Astrocyte (in vitro differentiated cells and primary cell): ENCODE results near the gene NFATC1. TPM values are rescaled to one million over a fixed set of nuclear protein-coding genes. Genes with fewer than 3 reads are reported as not detected.
A peak's percentile ranks its signal among the peaks of the same experiment; 100 is the strongest.

Experiments
- DNase-seq: peaks from one replicate; pipeline ENCODE4 v3.0.0-alpha.2; 2010; ENCODE audit warnings: low read depth
- FAIRE-seq: peaks from 2 replicates; lab custom pipeline; 2011; peaks lifted over from hg19 to GRCh38; lab: Jason Lieb, UNC
- H2AFZ ChIP-seq: 2 replicates; pipeline ENCODE4 v1.6.0; 2012; ENCODE audit warnings: low read depth, low read length, inconsistent platforms
- H3K27ac ChIP-seq: 2 replicates; pipeline ENCODE4 v1.5.1; 2011; ENCODE audit warnings: low read depth, low read length, inconsistent platforms
- H3K27me3 ChIP-seq: 2 replicates; pipeline ENCODE4 v1.6.0; 2011; ENCODE audit warnings: low read length, inconsistent platforms; ENCODE audit not compliant: insufficient read depth
- H3K36me3 ChIP-seq: 2 replicates; pipeline ENCODE4 v1.5.1; 2011; ENCODE audit warnings: low read length, inconsistent platforms; ENCODE audit not compliant: insufficient read depth
- H3K4me1 ChIP-seq: 2 replicates; pipeline ENCODE4 v1.5.1; 2011; ENCODE audit warnings: low read length, inconsistent platforms; ENCODE audit not compliant: insufficient read depth
- H3K4me2 ChIP-seq: 2 replicates; pipeline ENCODE4 v1.6.0; 2012; ENCODE audit warnings: low read length, inconsistent platforms
- H3K4me3 ChIP-seq: 2 replicates; pipeline ENCODE4 v1.5.1; 2011; ENCODE audit warnings: low read depth, mild to moderate bottlenecking, low read length, inconsistent platforms; ENCODE audit not compliant: insufficient read depth
- H3K79me2 ChIP-seq: 2 replicates; pipeline ENCODE4 v1.6.0; 2012; ENCODE audit warnings: mild to moderate bottlenecking, low read length, inconsistent platforms; ENCODE audit not compliant: insufficient read depth
- H3K9ac ChIP-seq: 2 replicates; pipeline ENCODE4 v1.6.0; 2012; ENCODE audit warnings: mild to moderate bottlenecking, low read length, inconsistent platforms
- H3K9me3 ChIP-seq: 2 replicates; pipeline ENCODE4 v1.5.1; 2012; ENCODE audit warnings: low read depth, mild to moderate bottlenecking, low read length, inconsistent platforms; ENCODE audit not compliant: insufficient read depth
- H4K20me1 ChIP-seq: 2 replicates; pipeline ENCODE4 v1.6.0; 2012; ENCODE audit warnings: low read length, inconsistent platforms; ENCODE audit not compliant: insufficient read depth
- H3K27ac Mint-ChIP-seq: one replicate; pipeline ENCODE4 v1.8.0; 2021; ENCODE audit warnings: mild to moderate bottlenecking, mixed read lengths; ENCODE audit not compliant: unreplicated experiment
- H3K27me3 Mint-ChIP-seq: one replicate; pipeline ENCODE4 v1.8.0; 2021; ENCODE audit warnings: low read depth, mixed read lengths; ENCODE audit not compliant: unreplicated experiment
- H3K36me3 Mint-ChIP-seq: one replicate; pipeline ENCODE4 v1.8.0; 2021; ENCODE audit warnings: low read depth, mixed read lengths; ENCODE audit not compliant: unreplicated experiment
- H3K4me1 Mint-ChIP-seq: one replicate; pipeline ENCODE4 v1.8.0; 2021; ENCODE audit warnings: low read depth, mixed read lengths; ENCODE audit not compliant: unreplicated experiment
- H3K4me3 Mint-ChIP-seq: one replicate; pipeline ENCODE4 v1.8.0; 2021; ENCODE audit warnings: mild to moderate bottlenecking, moderate library complexity, mixed read lengths; ENCODE audit not compliant: unreplicated experiment
- H3K9me3 Mint-ChIP-seq: one replicate; pipeline ENCODE4 v1.8.0; 2021; ENCODE audit warnings: mild to moderate bottlenecking, mixed read lengths; ENCODE audit not compliant: unreplicated experiment
- EZH2 ChIP-seq: IDR thresholded peaks from 2 replicates; pipeline ENCODE4 v1.6.1; 2012; ENCODE audit warnings: mild to moderate bottlenecking, low read length, inconsistent platforms; ENCODE audit not compliant: insufficient read depth
- total RNA-seq: library from RNA; stranded (reverse); gene quantifications from 2 replicates; pipeline ENCODE4 v1.2.1, GENCODE V29; 2021
- TF ChIP-seq, protein P1 (sequence below): IDR thresholded peaks from 2 replicates; pipeline ENCODE4 v1.5.1; 2011; ENCODE audit warnings: low read depth, mild to moderate bottlenecking, inconsistent platforms, low read length, moderate library complexity; ENCODE audit not compliant: insufficient read depth

The NFATC1 gene
- total RNA-seq, 1 donor from 2014 or later: 11.0 TPM

DNA sequence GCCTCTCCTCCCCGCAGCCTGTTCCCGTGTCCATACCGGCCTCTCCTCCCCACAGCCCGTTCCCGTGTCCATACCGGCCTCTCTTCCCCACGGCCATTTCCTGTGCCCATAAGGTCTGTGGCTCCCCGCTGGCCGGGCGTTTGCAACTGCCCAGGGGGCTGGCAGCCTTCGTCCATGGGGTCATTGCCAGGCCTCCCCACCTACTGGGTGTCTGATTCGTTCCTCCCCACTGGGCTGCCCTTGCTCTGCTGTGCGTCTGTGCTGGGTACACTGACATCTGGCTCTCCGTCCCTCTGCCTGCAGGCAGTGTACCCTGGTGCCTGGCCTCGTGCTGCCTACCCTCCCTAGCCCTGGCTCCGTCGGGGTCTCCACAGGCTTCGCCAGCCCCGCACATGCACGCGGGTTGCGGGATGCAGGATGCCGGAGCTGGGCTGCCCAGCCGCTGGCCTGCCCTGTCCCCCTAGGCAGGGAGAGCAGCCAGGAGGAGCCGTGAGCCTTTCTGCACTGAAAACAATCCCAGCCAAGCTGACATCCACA lies 67.8 kb downstream of the NFATC1 start:
- Histone ChIP-seq H3K9ac (no peak overlapping the region), H3K27ac (no peak overlapping the region), H4K20me1 (no peaks in the 10 kb centered on the region), H3K4me3 (no peak overlapping the region), H3K36me3 (no peaks in the 10 kb centered on the region), H3K4me2 (no peak overlapping the region), H3K27me3 (no peaks in the 10 kb centered on the region), H3K9me3 (no peaks in the 10 kb centered on the region), H3K4me1 (peaks cover 21% of the 10 kb centered on the region), H2AFZ (no peak overlapping the region), H3K79me2 (no peaks in the 10 kb centered on the region)
- FAIRE-seq: no peak
- Mint-ChIP-seq H3K27ac (no peak overlapping the region), H3K36me3 (peaks cover 6% of the 10 kb centered on the region), H3K4me3 (no peak overlapping the region), H3K9me3 (peaks cover 2% of the 10 kb centered on the region), H3K27me3 (no peaks in the 10 kb centered on the region), H3K4me1 (peaks cover 11% of the 10 kb centered on the region)
- no peak for TF ChIP-seq EZH2
- TF ChIP-seq, protein P1, sequence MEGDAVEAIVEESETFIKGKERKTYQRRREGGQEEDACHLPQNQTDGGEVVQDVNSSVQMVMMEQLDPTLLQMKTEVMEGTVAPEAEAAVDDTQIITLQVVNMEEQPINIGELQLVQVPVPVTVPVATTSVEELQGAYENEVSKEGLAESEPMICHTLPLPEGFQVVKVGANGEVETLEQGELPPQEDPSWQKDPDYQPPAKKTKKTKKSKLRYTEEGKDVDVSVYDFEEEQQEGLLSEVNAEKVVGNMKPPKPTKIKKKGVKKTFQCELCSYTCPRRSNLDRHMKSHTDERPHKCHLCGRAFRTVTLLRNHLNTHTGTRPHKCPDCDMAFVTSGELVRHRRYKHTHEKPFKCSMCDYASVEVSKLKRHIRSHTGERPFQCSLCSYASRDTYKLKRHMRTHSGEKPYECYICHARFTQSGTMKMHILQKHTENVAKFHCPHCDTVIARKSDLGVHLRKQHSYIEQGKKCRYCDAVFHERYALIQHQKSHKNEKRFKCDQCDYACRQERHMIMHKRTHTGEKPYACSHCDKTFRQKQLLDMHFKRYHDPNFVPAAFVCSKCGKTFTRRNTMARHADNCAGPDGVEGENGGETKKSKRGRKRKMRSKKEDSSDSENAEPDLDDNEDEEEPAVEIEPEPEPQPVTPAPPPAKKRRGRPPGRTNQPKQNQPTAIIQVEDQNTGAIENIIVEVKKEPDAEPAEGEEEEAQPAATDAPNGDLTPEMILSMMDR: no peak
- no peak for DNase-seq

DNA sequence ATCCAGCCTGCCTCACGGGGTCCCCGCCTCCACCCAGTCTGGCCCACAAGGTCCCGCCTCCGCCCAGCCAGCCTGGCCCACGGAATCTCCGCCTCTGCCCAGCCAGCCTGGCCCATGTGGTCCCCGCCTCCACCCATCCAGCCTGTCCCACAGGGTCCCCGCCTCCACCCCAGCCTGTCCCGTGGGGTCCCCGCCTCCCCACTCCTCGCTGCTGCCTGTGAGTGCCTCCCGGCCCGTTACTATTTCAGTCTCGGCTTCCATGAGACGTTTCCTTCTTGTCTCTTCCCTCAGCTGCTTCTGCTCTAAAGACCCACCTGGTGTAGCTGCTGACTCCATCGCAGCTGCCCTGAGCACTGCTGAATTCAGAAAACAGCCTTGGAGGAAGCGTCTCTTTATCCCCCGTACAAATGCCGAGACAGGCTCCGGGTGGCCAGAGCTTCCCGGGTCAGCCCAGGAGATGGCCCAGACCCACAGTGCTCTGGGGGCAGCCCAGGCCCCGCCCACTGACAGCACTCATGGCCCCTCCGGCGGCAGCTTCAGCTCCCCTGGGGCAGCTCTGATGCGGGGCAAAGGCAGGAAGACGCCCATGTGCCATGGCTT lies 69.8 kb downstream of the NFATC1 start:
- H3K4me3 ChIP-seq: no peak overlapping the region
- no peak overlapping the region for H3K9ac ChIP-seq
- peak overlapping the region; percentile 57 for H3K4me2 ChIP-seq
- Mint-ChIP-seq H3K9me3 (peaks cover 2% of the 10 kb centered on the region), H3K27me3 (no peaks in the 10 kb centered on the region), H3K4me1 (peaks cover 5% of the 10 kb centered on the region), H3K4me3 (no peak overlapping the region), H3K27ac (no peak overlapping the region), H3K36me3 (peaks cover 8% of the 10 kb centered on the region)
- FAIRE-seq (no peak), DNase-seq (no peak)
- peaks cover 4% of the 10 kb centered on the region for H3K27me3 ChIP-seq
- H3K27ac ChIP-seq: no peak overlapping the region
- peak overlapping the region; percentile 26 for H2AFZ ChIP-seq
- no peaks in the 10 kb centered on the region for H3K36me3 ChIP-seq
- TF ChIP-seq EZH2: no peak
- TF ChIP-seq, protein P1: no peak
- no peaks in the 10 kb centered on the region for H3K79me2 ChIP-seq
- H3K9me3 ChIP-seq: no peaks in the 10 kb centered on the region
- no peaks in the 10 kb centered on the region for H4K20me1 ChIP-seq
- H3K4me1 ChIP-seq: peaks cover 3% of the 10 kb centered on the region

DNA sequence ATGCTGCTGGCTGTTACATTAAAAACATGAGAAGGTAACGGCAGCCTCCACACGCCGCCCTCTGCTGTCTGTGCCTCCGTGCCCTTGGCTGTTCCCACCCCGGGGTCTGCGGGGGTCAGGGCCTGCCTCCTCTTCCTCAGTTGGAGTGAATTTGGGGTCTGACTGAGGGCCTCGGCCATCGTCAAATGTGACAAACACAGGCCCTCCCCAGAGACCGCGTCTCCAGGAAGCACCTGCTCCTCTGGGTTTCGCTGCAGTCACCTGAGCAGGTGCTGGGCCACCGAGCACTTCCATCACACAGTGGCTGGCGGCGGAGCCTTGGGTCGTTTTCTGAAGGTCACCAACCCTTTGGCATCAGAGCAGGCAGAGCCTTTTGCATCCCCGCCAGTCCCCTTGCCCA lies 70.9 kb downstream of the NFATC1 start:
- Histone ChIP-seq H4K20me1 (no peaks in the 10 kb centered on the region), H3K9ac (no peak overlapping the region), H3K27ac (no peak overlapping the region), H3K79me2 (no peaks in the 10 kb centered on the region), H3K4me2 (no peak overlapping the region), H3K4me1 (peaks cover 4% of the 10 kb centered on the region), H3K36me3 (no peaks in the 10 kb centered on the region), H2AFZ (no peak overlapping the region), H3K4me3 (no peak overlapping the region), H3K27me3 (peaks cover 6% of the 10 kb centered on the region), H3K9me3 (no peaks in the 10 kb centered on the region)
- no peak for DNase-seq
- Mint-ChIP-seq H3K4me3 (no peak overlapping the region), H3K36me3 (peaks cover 12% of the 10 kb centered on the region), H3K4me1 (peaks cover 11% of the 10 kb centered on the region), H3K9me3 (peaks cover 2% of the 10 kb centered on the region), H3K27ac (no peak overlapping the region), H3K27me3 (peaks cover 5% of the 10 kb centered on the region)
- TF ChIP-seq EZH2: no peak
- no peak for FAIRE-seq
